Smooth muscle cell (in vitro differentiated cells): ENCODE results near the gene MYL6. TPM values are rescaled to one million over a fixed set of nuclear protein-coding genes. Genes with fewer than 3 reads are reported as not detected.
"Not testable (repeated sequence)": the region's sequence is repeated elsewhere in the genome, so short reads cannot be mapped to it uniquely, and the experiment has no call there.

Source experiments
- DNase-seq: peaks from one replicate; lab custom pipeline; 2025; ENCODE audit not compliant: unreplicated experiment; lab: John Stamatoyannopoulos, UW
- H2AFZ ChIP-seq: fragments of 200-600 bp; sonication (generic); 2 replicates; pipeline ENCODE4 v1.6.0; 2016; ENCODE audit warnings: antibody characterized with exemption, low read depth, mild to moderate bottlenecking
- H3F3A ChIP-seq: fragments of 200-600 bp; sonication (generic); 2 replicates; pipeline ENCODE4 v1.6.0; 2017; ENCODE audit warnings: antibody characterized with exemption, low read depth
- H3K27ac ChIP-seq: fragments of 200-600 bp; sonication (generic); 2 replicates; pipeline ENCODE4 v1.5.1; 2016; ENCODE audit warnings: low read depth, mild to moderate bottlenecking
- H3K27me3 ChIP-seq: fragments of 200-600 bp; sonication (generic); 2 replicates; pipeline ENCODE4 v1.6.1; 2016; ENCODE audit warnings: low read depth, mild to moderate bottlenecking
- H3K36me3 ChIP-seq: fragments of 200-600 bp; sonication (generic); 2 replicates; pipeline ENCODE4 v1.5.1; 2016; ENCODE audit warnings: low read depth
- H3K4me1 ChIP-seq: fragments of 200-600 bp; sonication (generic); 2 replicates; pipeline ENCODE4 v1.5.1; 2016; ENCODE audit warnings: low read depth
- H3K4me2 ChIP-seq: fragments of 200-600 bp; sonication (generic); 2 replicates; pipeline ENCODE4 v1.6.0; 2016; ENCODE audit warnings: mild to moderate bottlenecking
- H3K4me3 ChIP-seq: fragments of 200-600 bp; sonication (generic); 2 replicates; pipeline ENCODE4 v1.5.1; 2016; ENCODE audit warnings: mild to moderate bottlenecking
- H3K79me2 ChIP-seq: fragments of 200-600 bp; sonication (generic); 2 replicates; pipeline ENCODE4 v1.6.0; 2016; ENCODE audit warnings: low read depth, mild to moderate bottlenecking
- H3K9ac ChIP-seq: fragments of 200-600 bp; sonication (generic); 2 replicates; pipeline ENCODE4 v1.6.0; 2016; ENCODE audit warnings: low read depth
- H3K9me3 ChIP-seq: fragments of 200-600 bp; sonication (generic); replicated peaks from 2 replicates; pipeline ENCODE4 v1.5.1; 2016; ENCODE audit warnings: low read depth
- H4K20me1 ChIP-seq: fragments of 200-600 bp; sonication (generic); 2 replicates; pipeline ENCODE4 v1.6.0; 2016; ENCODE audit warnings: low read depth
- WGBS: methylation state at CpG from one replicate; pipeline ENCODE4 v1.1.7; 2016; ENCODE audit warnings: low lambda C conversion rate; 5-methylcytosine and 5-hydroxymethylcytosine counted together
- polyA plus RNA-seq: library from polyadenylated mRNA; unstranded; fragments of >200 nt; fragmentation: Nextera tagmentation; extraction: Ambion mirVana; gene quantifications from 2 replicates; pipeline ENCODE4 v1.2.1, GENCODE V29; 2016
- total RNA-seq: library from RNA; depleted of rRNA; stranded (reverse); fragments of >200 nt; gene quantifications from 2 replicates; pipeline ENCODE4 v1.2.3, GENCODE V29; 2014
- TF ChIP-seq, protein P1 (sequence below): fragments of 200-600 bp; sonication (generic); IDR thresholded peaks from 2 replicates; pipeline ENCODE4 v1.5.1; 2017; ENCODE audit warnings: borderline replicate concordance, mild to moderate bottlenecking, antibody characterized with exemption; ENCODE audit not compliant: insufficient read depth, poor library complexity, severe bottlenecking

MYL6 gene
- total and polyA plus RNA-seq, 2 experiments from 2014 or later = 2,776 to 4,165 TPM

- Histone ChIP-seq H3F3A (peaks cover 12% of the 10 kb centered on the region), H3K36me3 (no peaks in the 10 kb centered on the region), H3K9me3 (no peaks in the 10 kb centered on the region), H2AFZ (no peak overlapping the region), H3K4me3 (no peak overlapping the region), H3K4me1 (peaks cover 20% of the 10 kb centered on the region), H4K20me1 (peaks cover 8% of the 10 kb centered on the region), H3K27ac (no peak overlapping the region), H3K9ac (no peak overlapping the region), H3K4me2 (no peak overlapping the region), H3K79me2 (peaks cover 23% of the 10 kb centered on the region), H3K27me3 (no peaks in the 10 kb centered on the region)
- 100% methylated on average over 1 of the region's 1 CpG for WGBS
- TF ChIP-seq, protein P1, sequence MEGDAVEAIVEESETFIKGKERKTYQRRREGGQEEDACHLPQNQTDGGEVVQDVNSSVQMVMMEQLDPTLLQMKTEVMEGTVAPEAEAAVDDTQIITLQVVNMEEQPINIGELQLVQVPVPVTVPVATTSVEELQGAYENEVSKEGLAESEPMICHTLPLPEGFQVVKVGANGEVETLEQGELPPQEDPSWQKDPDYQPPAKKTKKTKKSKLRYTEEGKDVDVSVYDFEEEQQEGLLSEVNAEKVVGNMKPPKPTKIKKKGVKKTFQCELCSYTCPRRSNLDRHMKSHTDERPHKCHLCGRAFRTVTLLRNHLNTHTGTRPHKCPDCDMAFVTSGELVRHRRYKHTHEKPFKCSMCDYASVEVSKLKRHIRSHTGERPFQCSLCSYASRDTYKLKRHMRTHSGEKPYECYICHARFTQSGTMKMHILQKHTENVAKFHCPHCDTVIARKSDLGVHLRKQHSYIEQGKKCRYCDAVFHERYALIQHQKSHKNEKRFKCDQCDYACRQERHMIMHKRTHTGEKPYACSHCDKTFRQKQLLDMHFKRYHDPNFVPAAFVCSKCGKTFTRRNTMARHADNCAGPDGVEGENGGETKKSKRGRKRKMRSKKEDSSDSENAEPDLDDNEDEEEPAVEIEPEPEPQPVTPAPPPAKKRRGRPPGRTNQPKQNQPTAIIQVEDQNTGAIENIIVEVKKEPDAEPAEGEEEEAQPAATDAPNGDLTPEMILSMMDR = no peak
- DNase-seq = no peak
Measured at GRCh38 chr12:56154246-56154771, 3.9 kb upstream of the MYL6 start.

DNA sequence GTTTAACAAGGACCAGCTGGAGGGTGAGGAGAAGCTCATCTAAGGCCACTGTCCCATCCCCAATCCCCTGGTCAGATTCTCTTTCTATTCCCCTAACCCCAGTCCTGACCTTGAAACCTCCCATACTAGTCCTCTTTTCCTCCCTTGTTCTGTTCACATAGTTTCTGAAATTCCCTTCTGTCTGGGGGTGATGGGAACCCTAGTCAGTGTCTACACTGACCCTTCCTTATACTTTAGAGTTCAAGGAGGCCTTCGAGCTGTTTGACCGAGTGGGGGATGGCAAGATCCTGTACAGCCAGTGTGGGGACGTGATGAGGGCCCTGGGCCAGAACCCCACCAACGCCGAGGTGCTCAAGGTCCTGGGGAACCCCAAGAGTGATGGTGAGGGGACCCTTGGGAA lies 3.3 kb upstream of the MYL6 start:
- Histone ChIP-seq H3F3A (peaks cover 17% of the 10 kb centered on the region), H3K9ac (no peak overlapping the region), H3K4me2 (no peak overlapping the region), H3K9me3 (no peaks in the 10 kb centered on the region), H3K79me2 (peaks cover 28% of the 10 kb centered on the region), H3K27me3 (no peaks in the 10 kb centered on the region), H3K4me3 (no peak overlapping the region), H3K27ac (no peak overlapping the region), H3K4me1 (peaks cover 25% of the 10 kb centered on the region), H3K36me3 (no peaks in the 10 kb centered on the region), H4K20me1 (peaks cover 13% of the 10 kb centered on the region), H2AFZ (no peak overlapping the region)
- TF ChIP-seq, protein P1 = no peak
- WGBS = 97% methylated on average over 5 of the region's 5 CpGs
- DNase-seq = no peak

DNA sequence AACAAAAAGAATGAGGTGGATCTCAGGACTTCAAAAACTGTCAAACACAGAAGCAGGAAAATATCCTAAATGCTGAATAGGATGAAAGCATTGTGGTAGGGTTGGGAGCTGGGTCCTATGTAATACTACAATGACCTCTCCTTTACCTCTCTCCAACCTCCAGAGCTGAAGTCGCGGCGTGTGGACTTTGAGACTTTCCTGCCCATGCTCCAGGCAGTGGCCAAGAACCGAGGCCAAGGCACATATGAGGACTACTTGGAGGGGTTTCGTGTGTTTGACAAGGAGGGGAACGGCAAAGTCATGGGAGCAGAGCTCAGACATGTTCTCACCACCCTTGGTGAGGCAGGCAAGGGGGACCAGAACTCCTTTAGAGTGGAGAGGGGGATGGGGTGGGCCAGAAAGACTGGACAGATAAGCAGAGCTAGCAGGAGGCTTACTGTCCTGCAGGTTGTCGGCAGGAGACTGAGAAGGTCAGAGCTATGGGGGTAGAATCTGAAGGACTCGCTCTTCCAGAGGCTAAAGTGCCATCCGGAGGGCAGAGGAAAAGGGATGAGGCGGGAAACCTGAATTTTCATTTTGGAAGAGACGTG lies 2.8 kb upstream of the MYL6 start:
- no peak overlapping the region for H2AFZ ChIP-seq
- H3K9me3 ChIP-seq = no peaks in the 10 kb centered on the region
- H3K4me1 ChIP-seq = peaks cover 31% of the 10 kb centered on the region
- TF ChIP-seq, protein P1 = no peak
- H3K9ac ChIP-seq = no peak overlapping the region
- peaks cover 20% of the 10 kb centered on the region for H3F3A ChIP-seq
- no peaks in the 10 kb centered on the region for H3K36me3 ChIP-seq
- no peak for DNase-seq
- 96% methylated on average over 11 of the region's 11 CpGs for WGBS
- H3K4me3 ChIP-seq = no peak overlapping the region
- H4K20me1 ChIP-seq = peaks cover 18% of the 10 kb centered on the region
- peaks cover 33% of the 10 kb centered on the region for H3K79me2 ChIP-seq
- no peak overlapping the region for H3K4me2 ChIP-seq
- no peaks in the 10 kb centered on the region for H3K27me3 ChIP-seq
- no peak overlapping the region for H3K27ac ChIP-seq

DNA sequence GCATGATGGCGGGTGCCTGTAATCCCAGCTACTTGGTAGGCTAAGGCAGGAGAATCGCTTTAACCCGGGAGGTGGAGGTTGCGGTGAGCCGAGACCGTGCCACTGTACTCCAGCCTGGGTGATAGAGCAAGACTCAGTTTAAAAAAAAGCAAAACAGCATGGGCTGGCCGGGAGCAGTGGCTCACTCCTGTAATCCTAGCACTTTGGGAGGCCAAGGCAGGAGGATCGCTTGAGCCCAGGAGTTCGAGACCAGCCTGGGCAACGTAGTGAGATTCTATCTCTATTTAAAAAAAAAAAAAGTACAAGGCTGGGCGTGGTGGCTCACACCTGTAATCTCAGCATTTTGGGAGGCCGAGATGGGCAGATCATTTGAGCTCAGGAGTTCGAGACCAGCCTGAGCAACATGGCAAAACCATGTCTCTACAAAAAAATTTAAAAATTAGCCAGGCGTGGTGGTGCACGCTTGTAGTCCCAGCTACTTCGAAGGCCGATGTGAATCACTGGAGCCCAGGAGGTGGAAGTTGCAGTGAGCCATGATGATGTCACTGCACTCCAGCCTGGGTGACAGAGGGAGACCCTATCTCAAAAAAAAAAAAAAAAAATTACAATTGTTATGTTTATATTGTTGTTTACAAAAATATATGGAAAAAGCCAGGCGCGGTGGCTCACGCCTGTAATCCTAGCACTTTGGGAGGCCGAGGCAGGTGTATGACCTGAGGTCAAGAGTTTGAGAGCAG lies 1.5 kb upstream of the MYL6 start:
- H4K20me1 ChIP-seq = peaks cover 31% of the 10 kb centered on the region
- WGBS = 92% methylated on average over 21 of the region's 21 CpGs
- peaks cover 28% of the 10 kb centered on the region for H3F3A ChIP-seq
- H3K4me1 ChIP-seq = peaks cover 39% of the 10 kb centered on the region
- peak overlapping the region; percentile 90 for H3K4me3 ChIP-seq
- DNase-seq, H3K9ac ChIP-seq, H3K9me3 ChIP-seq, H2AFZ ChIP-seq, H3K27me3 ChIP-seq, H3K36me3 ChIP-seq: not testable (repeated sequence)
- peak overlapping the region; percentile 82 for H3K27ac ChIP-seq
- peak overlapping the region; percentile 100 for H3K4me2 ChIP-seq
- peaks cover 40% of the 10 kb centered on the region for H3K79me2 ChIP-seq
